IPS DF 6.9 (cell line): ENCODE data around the gene LIPM.

ENCODE experiments used
- DNase-seq: peaks from one replicate; pipeline ENCODE4 v3.0.0-alpha.2; 2013; ENCODE audit warnings: low read depth, low spot score
- H3K27ac ChIP-seq: one replicate; pipeline ENCODE4 v1.5.1; 2013; ENCODE audit warnings: low read length, control low read depth
- H3K27me3 ChIP-seq: 2 replicates; pipeline ENCODE4 v1.6.1; 2013; ENCODE audit warnings: mild to moderate bottlenecking, low read length; ENCODE audit not compliant: control insufficient read depth, insufficient read depth
- H3K36me3 ChIP-seq: 2 replicates; pipeline ENCODE4 v1.6.1; 2013; ENCODE audit warnings: low read length; ENCODE audit not compliant: control insufficient read depth, insufficient read depth
- H3K4me1 ChIP-seq: 2 replicates; pipeline ENCODE4 v1.6.1; 2013; ENCODE audit warnings: low read length; ENCODE audit not compliant: control insufficient read depth, insufficient read depth
- H3K4me3 ChIP-seq: 2 replicates; pipeline ENCODE4 v1.5.1; 2013; ENCODE audit warnings: mild to moderate bottlenecking, low read length
- H3K9me3 ChIP-seq: 2 replicates; pipeline ENCODE4 v1.6.1; 2013; ENCODE audit warnings: low read length, inconsistent platforms; ENCODE audit not compliant: control insufficient read depth, insufficient read depth
- WGBS: extraction: QIAGEN DNeasy Blood & Tissue Kit; methylation state at CpG from one replicate; pipeline ENCODE4 v1.1.7; 2013; ENCODE audit warnings: mixed read lengths, missing lambda C conversion rate; ENCODE audit not compliant: insufficient read length, insufficient coverage; 5-methylcytosine and 5-hydroxymethylcytosine counted together

The LIPM gene

DNA sequence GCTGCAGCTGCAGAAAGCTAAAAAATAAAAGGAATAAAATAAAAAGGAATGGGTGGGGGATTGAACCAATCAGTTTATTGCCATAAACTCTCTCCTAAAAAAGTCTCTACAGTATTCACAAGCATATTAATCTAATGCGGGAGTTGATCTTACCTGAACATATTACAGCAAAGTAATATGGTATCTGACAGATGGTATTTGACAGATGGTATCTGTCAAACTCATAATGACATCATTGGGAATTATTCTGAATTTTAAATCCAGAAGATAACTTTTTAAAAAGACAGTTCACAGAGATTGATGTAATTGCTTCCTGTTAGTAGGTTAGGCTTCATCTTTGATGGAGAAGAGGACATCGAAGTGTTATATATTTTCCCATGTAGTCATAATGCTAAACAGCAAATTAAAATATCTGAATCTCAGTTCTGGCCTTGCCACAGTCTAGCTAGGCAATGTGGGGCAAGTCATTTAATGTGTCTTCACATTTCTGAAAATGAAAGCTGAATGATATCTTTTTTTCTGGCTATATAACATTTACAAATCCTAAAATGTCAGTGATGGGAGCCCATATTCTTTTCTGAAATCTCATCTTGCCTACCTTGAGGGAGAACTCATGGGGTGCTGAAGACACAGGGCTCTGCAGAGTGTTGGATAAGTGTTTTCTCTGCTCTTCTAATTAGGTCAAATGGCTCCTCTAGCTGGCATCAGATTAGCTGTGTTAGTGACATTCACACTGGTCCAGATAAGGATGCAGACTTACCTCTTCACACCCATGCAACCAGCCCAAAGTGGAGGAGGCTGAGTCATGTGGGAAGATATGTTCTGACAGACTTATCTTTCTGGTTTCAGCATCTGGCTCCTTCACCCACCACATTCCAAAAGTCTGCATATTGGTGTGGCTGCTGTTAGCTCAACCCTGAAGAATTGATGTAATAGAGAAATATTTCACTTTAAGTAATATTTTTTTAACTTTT, 2.1 kb upstream of the LIPM start:
- Histone ChIP-seq H3K4me1 (no peaks in the 10 kb centered on the region), H3K27ac (no peak overlapping the region), H3K27me3 (no peaks in the 10 kb centered on the region), H3K36me3 (no peaks in the 10 kb centered on the region), H3K9me3 (no peaks in the 10 kb centered on the region), H3K4me3 (no peak overlapping the region)
- no peak for DNase-seq
- no CpG with 5 or more reads among the region's 2 CpGs for WGBS

DNA sequence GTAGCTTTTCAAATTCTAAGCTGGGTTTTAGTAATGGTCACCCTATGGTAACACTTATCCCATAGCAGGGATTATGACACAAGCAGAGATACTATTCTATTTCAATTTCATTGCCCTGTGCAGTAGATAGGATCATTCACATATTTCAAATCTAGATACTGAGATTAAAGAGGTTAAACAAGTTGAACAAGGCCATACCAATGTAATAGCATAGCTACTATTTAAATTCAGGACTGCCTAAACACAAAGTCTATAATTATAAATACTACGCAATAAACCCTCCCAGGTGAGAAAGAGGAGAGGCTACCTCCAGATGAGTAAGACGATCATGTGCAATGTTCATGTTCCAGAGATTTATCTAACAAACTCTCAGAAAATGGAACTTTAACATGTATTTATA, 1.1 kb downstream of the LIPM start:
- Histone ChIP-seq H3K4me1 (no peaks in the 10 kb centered on the region), H3K9me3 (no peaks in the 10 kb centered on the region), H3K36me3 (no peaks in the 10 kb centered on the region), H3K4me3 (no peak overlapping the region), H3K27ac (no peak overlapping the region), H3K27me3 (no peaks in the 10 kb centered on the region)
- no peak for DNase-seq
- no CpG with 5 or more reads among the region's 2 CpGs for WGBS

DNA sequence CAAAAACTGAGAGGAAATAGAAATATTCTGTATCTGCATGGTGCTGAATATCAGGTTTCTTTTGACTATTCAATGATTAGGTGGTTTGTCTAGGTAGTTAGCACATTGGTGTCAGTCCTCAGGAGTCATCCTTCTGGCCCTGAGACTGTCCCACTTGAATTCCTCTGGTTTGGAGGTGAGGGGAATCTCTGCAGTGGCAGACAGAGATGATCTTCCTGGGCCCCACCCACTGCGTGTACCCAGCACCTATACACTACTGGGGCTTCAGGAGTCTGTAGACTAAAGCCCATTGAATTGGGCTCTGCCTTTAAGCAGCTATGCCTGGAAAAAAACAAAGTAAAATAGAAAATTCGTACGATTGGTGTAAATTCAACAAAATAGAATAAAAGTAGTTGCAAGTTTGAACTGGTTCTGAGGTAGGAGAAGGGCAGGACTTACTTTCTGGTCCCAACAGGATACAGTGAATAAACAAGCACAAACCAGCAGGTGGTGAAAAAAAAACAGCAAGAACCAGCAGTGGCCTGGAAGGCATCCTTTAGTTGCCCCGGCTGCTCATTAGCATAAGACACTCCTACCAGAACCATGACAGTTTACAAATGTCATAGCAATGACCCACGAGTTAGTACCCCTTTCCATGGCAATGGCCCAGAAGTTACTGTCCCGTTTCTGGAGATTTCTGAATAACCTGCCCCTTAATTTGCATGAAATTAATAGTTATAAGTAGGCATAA, 1.7 kb downstream of the LIPM start:
- H3K9me3 ChIP-seq = no peaks in the 10 kb centered on the region
- no peak overlapping the region for H3K4me3 ChIP-seq
- H3K4me1 ChIP-seq = no peaks in the 10 kb centered on the region
- H3K27me3 ChIP-seq = no peaks in the 10 kb centered on the region
- no peak overlapping the region for H3K27ac ChIP-seq
- no peak for DNase-seq
- no peaks in the 10 kb centered on the region for H3K36me3 ChIP-seq
- WGBS = 100% methylated on average over 2 of the region's 6 CpGs

DNA sequence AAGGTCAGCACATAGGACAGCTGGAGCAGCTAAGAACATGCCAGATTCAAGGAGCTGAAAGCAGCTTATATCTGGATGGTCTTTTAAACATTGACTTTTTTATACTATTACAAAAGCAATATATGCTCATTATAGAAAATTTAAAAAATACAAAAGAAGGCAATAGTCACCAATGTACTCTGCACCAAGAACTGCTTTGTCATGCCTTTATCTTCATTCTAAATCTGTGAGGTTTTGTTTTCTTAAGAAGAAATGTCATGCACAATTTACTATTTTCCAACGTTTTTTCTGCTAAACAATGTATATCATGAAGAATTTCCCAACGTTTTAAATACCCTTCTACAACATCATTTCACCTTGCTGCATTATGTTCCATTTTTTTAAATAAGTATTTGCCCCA, 2.8 kb downstream of the LIPM start:
- H3K27me3 ChIP-seq = no peaks in the 10 kb centered on the region
- WGBS = 100% methylated on average over 1 of the region's 2 CpGs
- H3K4me1 ChIP-seq = no peaks in the 10 kb centered on the region
- H3K36me3 ChIP-seq = no peaks in the 10 kb centered on the region
- no peak overlapping the region for H3K27ac ChIP-seq
- DNase-seq = no peak
- no peaks in the 10 kb centered on the region for H3K9me3 ChIP-seq
- H3K4me3 ChIP-seq = no peak overlapping the region

DNA sequence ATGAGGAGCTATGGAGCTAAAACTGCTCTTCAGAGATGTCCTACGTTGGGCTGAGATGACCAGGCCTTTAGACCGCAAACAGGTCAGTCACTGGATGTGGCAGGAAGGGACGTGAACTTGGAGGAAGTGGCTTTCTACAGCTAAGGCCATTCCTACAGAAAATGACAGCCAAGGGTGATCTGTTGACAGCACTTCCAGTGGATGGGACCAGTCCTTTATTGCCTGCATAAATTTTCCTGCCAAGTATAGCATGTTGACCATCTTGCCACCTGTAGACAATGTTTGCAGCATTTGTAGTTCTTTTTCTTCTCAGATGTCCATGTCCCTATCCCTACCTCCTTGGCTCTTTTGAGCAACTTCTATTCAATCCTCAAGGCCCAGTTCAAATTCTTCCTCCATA, 3.4 kb downstream of the LIPM start:
- Histone ChIP-seq H3K4me1 (no peaks in the 10 kb centered on the region), H3K4me3 (no peak overlapping the region), H3K27ac (no peak overlapping the region), H3K27me3 (no peaks in the 10 kb centered on the region), H3K9me3 (no peaks in the 10 kb centered on the region), H3K36me3 (no peaks in the 10 kb centered on the region)
- DNase-seq = no peak
- no CpG with 5 or more reads among the region's 3 CpGs for WGBS

DNA sequence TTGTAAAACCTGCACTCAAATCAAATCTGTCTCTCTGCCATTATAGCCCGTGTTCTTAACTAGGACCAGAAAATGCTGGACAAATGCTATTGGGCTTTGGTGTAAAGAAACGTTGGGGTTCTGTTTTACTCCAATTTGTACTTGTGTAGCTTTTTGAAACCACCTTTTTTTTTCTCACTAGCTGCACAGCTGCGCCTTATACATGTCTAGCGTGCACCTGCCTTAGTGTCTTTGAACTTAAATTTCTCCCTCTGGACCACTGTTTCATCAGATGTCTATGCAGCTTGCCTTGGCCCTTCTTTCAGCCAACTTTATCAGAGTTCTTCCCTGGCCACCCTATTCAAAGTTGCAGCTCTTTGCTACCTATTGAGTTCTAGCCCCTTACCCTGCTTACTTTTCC, 7.1 kb downstream of the LIPM start:
- no peak for DNase-seq
- WGBS = no CpG with 5 or more reads among the region's 4 CpGs
- no peaks in the 10 kb centered on the region for H3K9me3 ChIP-seq
- no peak overlapping the region for H3K4me3 ChIP-seq
- H3K27me3 ChIP-seq = no peaks in the 10 kb centered on the region
- H3K4me1 ChIP-seq = no peaks in the 10 kb centered on the region
- no peak overlapping the region for H3K27ac ChIP-seq
- H3K36me3 ChIP-seq = no peaks in the 10 kb centered on the region

DNA sequence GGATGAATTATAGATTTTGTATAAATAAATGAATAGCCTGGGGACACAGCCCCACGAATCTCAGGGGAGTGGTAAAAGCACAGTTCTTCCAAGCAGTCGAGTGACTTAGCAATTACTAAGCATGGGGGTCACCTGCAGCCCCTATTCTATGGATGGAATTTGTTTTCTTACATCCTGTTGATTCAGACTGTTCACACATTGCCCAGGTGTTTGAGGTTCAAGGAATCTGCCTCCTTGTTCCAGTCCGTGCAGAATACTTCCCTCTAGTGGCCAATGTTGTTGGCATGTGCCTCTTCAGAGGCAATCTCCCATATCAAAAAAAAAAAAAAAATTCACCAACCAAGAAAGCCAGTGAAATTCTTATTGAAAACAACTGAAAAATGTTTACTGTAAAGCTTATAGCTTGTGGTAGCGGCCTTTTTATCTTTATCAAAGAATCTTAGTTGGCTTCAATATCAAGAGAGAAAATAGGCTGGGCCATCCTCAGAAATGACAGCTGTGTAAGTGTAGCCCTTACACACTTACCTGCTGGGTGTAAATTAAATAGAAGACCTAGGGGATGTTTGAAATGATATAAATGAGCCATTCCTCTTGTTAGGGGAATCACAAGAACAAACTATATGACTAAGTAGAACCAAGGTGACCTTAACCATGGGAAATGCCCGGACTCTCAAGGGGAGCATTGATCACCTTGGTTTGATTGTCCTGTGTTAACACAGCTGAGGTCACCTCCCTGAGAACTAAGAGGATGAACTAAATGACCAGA, 7.8 kb downstream of the LIPM start:
- H3K4me1 ChIP-seq = no peaks in the 10 kb centered on the region
- H3K36me3 ChIP-seq = no peaks in the 10 kb centered on the region
- DNase-seq = peak; percentile 27
- WGBS = no CpG with 5 or more reads among the region's 5 CpGs
- H3K27ac ChIP-seq = no peak overlapping the region
- H3K27me3 ChIP-seq = no peaks in the 10 kb centered on the region
- no peaks in the 10 kb centered on the region for H3K9me3 ChIP-seq
- H3K4me3 ChIP-seq = no peak overlapping the region

DNA sequence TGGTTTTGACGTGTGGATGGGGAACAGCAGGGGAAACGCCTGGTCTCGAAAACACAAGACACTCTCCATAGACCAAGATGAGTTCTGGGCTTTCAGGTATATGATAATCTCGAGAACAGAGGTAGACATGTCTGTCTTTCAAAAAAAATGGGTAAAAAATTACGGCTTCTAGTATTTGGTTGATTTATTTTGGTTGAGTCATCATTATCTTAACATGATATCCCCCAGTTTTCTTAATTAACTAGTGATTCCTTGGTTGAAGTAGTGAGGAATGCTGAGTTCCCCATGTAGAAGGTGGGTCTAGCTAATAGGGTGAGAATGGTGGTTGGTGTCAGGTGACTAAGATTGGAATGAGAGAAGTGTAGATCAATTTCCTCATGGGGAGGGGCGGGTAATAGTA, 10.7 kb downstream of the LIPM start:
- no peak for DNase-seq
- Histone ChIP-seq H3K36me3 (no peaks in the 10 kb centered on the region), H3K27me3 (no peaks in the 10 kb centered on the region), H3K4me3 (no peak overlapping the region), H3K4me1 (no peaks in the 10 kb centered on the region), H3K27ac (no peak overlapping the region), H3K9me3 (no peaks in the 10 kb centered on the region)
- WGBS = no CpG with 5 or more reads among the region's 6 CpGs

DNA sequence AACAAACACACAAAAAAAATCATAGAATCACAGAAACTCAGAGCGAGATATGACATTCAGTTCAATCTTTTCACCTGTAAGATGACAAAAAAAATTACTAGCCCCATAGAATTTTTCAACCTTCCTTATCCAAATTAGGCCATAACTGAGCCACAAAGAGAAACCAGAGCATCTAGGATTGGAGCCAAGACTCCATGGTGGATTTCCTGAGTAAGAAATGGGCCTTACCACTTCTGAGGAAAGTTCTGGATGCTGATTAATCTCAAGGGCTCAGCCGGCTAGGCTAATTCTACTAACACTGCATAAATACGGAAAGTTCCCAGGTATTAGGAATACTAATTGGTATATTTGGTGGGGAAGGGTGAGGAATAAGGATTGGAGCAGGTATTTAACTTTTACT, 16.8 kb downstream of the LIPM start:
- H3K36me3 ChIP-seq = no peaks in the 10 kb centered on the region
- H3K4me3 ChIP-seq = no peak overlapping the region
- no peaks in the 10 kb centered on the region for H3K9me3 ChIP-seq
- no peaks in the 10 kb centered on the region for H3K27me3 ChIP-seq
- DNase-seq = no peak
- no peak overlapping the region for H3K27ac ChIP-seq
- H3K4me1 ChIP-seq = no peaks in the 10 kb centered on the region
- WGBS = no CpG with 5 or more reads among the region's 3 CpGs

DNA sequence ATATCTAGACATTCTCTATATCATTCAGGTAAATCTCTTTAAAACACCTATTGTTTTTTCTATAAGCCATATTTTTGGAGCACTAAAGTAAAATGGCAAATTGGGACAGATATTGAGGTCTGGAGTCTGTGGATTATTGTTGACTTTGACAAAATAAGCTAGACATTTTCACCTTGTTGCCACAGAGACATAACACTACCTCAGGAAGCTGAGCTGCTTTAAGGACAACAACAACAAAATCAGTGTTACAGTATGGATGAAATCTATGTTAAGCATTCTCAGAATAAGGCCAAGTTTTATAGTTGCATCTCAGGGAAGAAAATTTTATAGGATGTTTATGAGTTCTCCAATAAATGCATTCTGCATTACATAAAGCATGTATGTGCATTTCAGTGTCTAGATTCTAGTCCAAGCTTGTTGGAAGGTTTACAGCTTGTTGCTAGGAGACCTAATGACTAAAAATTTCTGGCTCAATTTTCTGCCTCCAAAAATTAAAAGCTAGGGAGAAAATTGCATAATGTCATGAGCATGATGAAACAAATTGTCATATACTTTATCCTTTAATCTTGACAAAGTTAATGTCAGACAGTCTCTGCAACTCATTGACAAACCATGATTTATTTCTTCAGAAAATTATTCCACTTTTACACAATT, 18.3 kb downstream of the LIPM start:
- Histone ChIP-seq H3K4me3 (no peak overlapping the region), H3K36me3 (no peaks in the 10 kb centered on the region), H3K27me3 (no peaks in the 10 kb centered on the region), H3K9me3 (no peaks in the 10 kb centered on the region), H3K4me1 (no peaks in the 10 kb centered on the region), H3K27ac (no peak overlapping the region)
- no peak for DNase-seq
